Right lobe of liver (tissue), 6 donors: Measurements from ENCODE around the gene FBXW11. TPM values are rescaled to one million over a fixed set of nuclear protein-coding genes. Genes with fewer than 3 reads are reported as not detected.

Source experiments
- ATAC-seq, 4 donors: fragments of 200-7000 bp; cut with Tn5 transposase; one replicate each; pipeline ENCODE4 v1.9.1; 2020; ENCODE audit warnings: mild to moderate bottlenecking in 4 of 4, moderate library complexity in 4 of 4
- DNase-seq, 3 donors: peaks; one replicate each; pipeline ENCODE4 v3.0.0-alpha.2; 2020
- H3K27ac ChIP-seq, 3 donors: fragments of 200-600 bp; one replicate each; pipeline ENCODE4 v1.8.0; 2022
- H3K27me3 ChIP-seq, 2 donors: fragments of 200-600 bp; one replicate each; pipeline ENCODE4 v1.8.0; 2022
- H3K36me3 ChIP-seq, 4 donors: fragments of 200-600 bp; sonication (generic) in 1 of 4; one replicate each; pipeline versions ENCODE4 v1.5.1 to v1.8.0; 2017 to 2022; ENCODE audit warnings: control low read depth in 1 of 4
- H3K4me1 ChIP-seq, 4 donors: fragments of 200-600 bp; sonication (generic) in 1 of 4; one replicate each; pipeline versions ENCODE4 v1.5.1 to v1.8.0; 2017 to 2022; ENCODE audit warnings: control low read depth in 1 of 4
- H3K4me3 ChIP-seq, 3 donors: fragments of 200-600 bp; one replicate each; pipeline ENCODE4 v1.8.0; 2022
- H3K9me3 ChIP-seq, 4 donors: fragments of 200-600 bp; sonication (generic) in 1 of 4; one replicate each; pipeline versions ENCODE4 v1.5.1 to v1.8.0; 2017 to 2022; ENCODE audit warnings: control low read depth in 1 of 4
- POLR2A ChIP-seq: fragments of 450-650 bp; IDR thresholded peaks from one replicate; pipeline ENCODE4 v1.6.1; 2017; ENCODE audit warnings: antibody characterized with exemption, mild to moderate bottlenecking
- WGBS: methylation state at CpG from one replicate; pipeline ENCODE4 v1.1.6; 2018; ENCODE audit warnings: low coverage, low lambda C conversion rate; ENCODE audit not compliant: insufficient coverage; ENCODE audit errors: missing lambda C conversion rate; 5-methylcytosine and 5-hydroxymethylcytosine counted together
- intact Hi-C, 2 donors: fragments of 100-400 bp; cut with DNase I; formaldehyde crosslinking; loops; one replicate each; pipeline versions ENCODE4 v1.11.2 to v1.14.1; 2022
- total RNA-seq, 6 experiments: library from RNA; depleted of rRNA in 2 of 6; stranded (reverse); fragments of >200 nt in 2 of 6; fragmentation: NEBNext Ultra II Directional in 3 of 6; extraction: Animal tissue kit (Norgen Biotek cat#: 25700) in 3 of 6; gene quantifications; one replicate each; pipeline versions ENCODE4 v1.1.0 to v1.2.4, GENCODE V29; 2016 to 2023
- TF ChIP-seq, protein P1 (sequence below), 4 donors: fragments of 200-600 bp in 3 of 4; fragments of 450-650 bp in 1 of 4; IDR thresholded peaks; one replicate each; pipeline versions ENCODE4 v1.5.1 to v1.8.0; 2016 to 2022; ENCODE audit warnings: antibody characterized with exemption in 4 of 4, mild to moderate bottlenecking in 2 of 4
- donor health status: DM: no; HTN: yes; CAD: no.
- donor health status: DM: no; HTN: no; CAD: no.
- donor health status: DM: no; HTN: no; CAD: no.
- donor health status: DM: no; HTN: yes; CAD: no.
- donor health status: DM: no; HTN: yes; CAD: no.

FBXW11 gene
- total RNA-seq, 6 experiments from 2014 or later: 19.9 to 35.9 (median 28.4) TPM

DNA sequence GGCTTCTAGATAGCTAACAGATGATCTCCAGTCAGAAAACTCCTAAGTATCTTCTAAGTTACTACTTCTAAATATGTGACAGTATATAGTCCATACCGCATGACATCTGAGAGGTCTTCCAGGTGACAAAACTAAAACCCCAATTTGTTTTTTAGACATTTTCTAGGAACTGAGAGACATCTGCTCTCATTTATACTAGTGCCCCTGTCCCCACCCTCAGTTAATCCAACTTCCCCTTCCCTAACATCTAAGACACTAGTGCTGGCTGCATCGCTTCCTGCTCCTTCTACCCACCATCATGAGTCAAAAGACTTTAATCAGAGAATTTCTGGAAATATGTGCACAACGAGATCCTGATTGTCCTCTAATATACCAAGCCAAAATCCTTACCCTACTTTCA lies 37.9 kb downstream of the FBXW11 start:
- WGBS: 66% methylated on average over 3 of the region's 3 CpGs

GRCh38 chr5:171966964-171967363 lies 39.5 kb downstream of the FBXW11 start:
- intact Hi-C loops: no loop called here
- 58% methylated on average over 2 of the region's 2 CpGs for WGBS
- TF ChIP-seq, protein P1, sequence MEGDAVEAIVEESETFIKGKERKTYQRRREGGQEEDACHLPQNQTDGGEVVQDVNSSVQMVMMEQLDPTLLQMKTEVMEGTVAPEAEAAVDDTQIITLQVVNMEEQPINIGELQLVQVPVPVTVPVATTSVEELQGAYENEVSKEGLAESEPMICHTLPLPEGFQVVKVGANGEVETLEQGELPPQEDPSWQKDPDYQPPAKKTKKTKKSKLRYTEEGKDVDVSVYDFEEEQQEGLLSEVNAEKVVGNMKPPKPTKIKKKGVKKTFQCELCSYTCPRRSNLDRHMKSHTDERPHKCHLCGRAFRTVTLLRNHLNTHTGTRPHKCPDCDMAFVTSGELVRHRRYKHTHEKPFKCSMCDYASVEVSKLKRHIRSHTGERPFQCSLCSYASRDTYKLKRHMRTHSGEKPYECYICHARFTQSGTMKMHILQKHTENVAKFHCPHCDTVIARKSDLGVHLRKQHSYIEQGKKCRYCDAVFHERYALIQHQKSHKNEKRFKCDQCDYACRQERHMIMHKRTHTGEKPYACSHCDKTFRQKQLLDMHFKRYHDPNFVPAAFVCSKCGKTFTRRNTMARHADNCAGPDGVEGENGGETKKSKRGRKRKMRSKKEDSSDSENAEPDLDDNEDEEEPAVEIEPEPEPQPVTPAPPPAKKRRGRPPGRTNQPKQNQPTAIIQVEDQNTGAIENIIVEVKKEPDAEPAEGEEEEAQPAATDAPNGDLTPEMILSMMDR (IDR thresholded peaks at IDR 0.05): no peak
- no peak for TF ChIP-seq POLR2A

More for the DNA sequence above, 37.9 kb downstream of the FBXW11 start:
- no peaks in the 10 kb centered on the region for H3K27me3 ChIP-seq
- no peak overlapping the region for H3K27ac ChIP-seq
- no peak overlapping the region for H3K4me3 ChIP-seq
- H3K36me3 ChIP-seq: no peaks in the 10 kb centered on the region
- TF ChIP-seq POLR2A: no peak
- TF ChIP-seq, protein P1 (IDR thresholded peaks at IDR 0.05): no peak
- intact Hi-C loops: no loop called here
- no peaks in the 10 kb centered on the region for H3K9me3 ChIP-seq
- peaks cover 0 to 5% (median 0%) of the 10 kb centered on the region in 4 donors for H3K4me1 ChIP-seq
- no peak for DNase-seq
- no peak for ATAC-seq

DNA sequence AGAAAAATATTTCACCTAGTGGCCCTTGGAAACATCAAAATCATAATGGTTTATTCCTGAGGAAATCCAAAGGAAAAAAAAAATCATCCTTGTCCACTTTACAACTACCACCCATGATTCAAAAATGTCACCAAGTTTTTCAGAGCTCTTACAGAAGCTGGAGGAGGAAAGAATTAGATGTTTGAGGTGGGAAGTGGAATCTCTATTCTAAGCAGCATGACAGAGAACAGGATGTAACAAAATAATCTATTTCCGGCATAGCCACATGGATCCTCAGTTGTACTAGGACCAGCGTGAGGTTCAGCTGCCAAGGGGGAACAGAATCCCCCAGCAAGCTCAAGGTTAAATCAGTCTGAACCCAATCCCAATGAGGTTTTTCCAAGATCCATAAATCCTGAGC lies 40.2 kb downstream of the FBXW11 start:
- ATAC-seq (no peak), DNase-seq (no peak)
- Histone ChIP-seq H3K4me1 (no peaks in the 10 kb centered on the region), H3K9me3 (no peaks in the 10 kb centered on the region), H3K27me3 (no peaks in the 10 kb centered on the region), H3K36me3 (no peaks in the 10 kb centered on the region), H3K27ac (no peak overlapping the region), H3K4me3 (no peak overlapping the region)
- TF ChIP-seq, protein P1 (IDR thresholded peaks at IDR 0.05): no peak
- no peak for TF ChIP-seq POLR2A
- intact Hi-C loops: no loop called here
- 67% methylated on average over 1 of the region's 2 CpGs for WGBS

More at GRCh38 chr5:171966964-171967363, 39.5 kb downstream of the FBXW11 start:
- DNase-seq (no peak), ATAC-seq (no peak)
- no peaks in the 10 kb centered on the region for H3K27me3 ChIP-seq
- no peaks in the 10 kb centered on the region for H3K36me3 ChIP-seq
- no peak overlapping the region for H3K4me3 ChIP-seq
- no peaks in the 10 kb centered on the region for H3K4me1 ChIP-seq
- H3K27ac ChIP-seq: no peak overlapping the region
- H3K9me3 ChIP-seq: no peaks in the 10 kb centered on the region

DNA sequence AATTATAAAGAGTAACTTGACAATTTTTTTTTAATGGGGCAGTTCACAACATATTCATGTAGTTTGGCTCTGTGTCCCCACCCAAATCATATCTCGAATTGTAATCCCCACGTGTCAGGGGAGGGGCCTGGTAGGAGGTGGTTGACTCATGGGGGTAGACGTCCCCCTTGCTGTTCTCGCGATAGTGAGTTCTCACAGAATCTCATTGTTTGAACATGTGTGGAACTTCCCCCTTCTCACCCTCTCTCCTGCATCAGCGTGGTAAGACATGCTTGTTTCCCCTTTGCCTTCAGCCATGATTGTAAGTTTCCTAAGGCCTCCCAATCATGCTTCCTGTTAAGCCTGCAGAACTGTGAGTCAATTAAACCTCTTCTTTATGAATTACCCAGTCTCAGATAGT lies 40.7 kb downstream of the FBXW11 start:
- no peak overlapping the region for H3K27ac ChIP-seq
- DNase-seq (no peak), ATAC-seq (no peak)
- intact Hi-C loops: no loop called here
- H3K4me1 ChIP-seq: no peaks in the 10 kb centered on the region
- WGBS: 58% methylated on average over 6 of the region's 6 CpGs
- H3K9me3 ChIP-seq: no peaks in the 10 kb centered on the region
- no peak overlapping the region for H3K4me3 ChIP-seq
- TF ChIP-seq, protein P1 (IDR thresholded peaks at IDR 0.05): no peak
- TF ChIP-seq POLR2A: no peak
- H3K27me3 ChIP-seq: no peaks in the 10 kb centered on the region
- H3K36me3 ChIP-seq: no peaks in the 10 kb centered on the region

GRCh38 chr5:171963416-171963815 lies 43.0 kb downstream of the FBXW11 start:
- no peak overlapping the region for H3K27ac ChIP-seq
- 83% methylated on average over 2 of the region's 2 CpGs for WGBS
- peaks cover 0 to 3% (median 0%) of the 10 kb centered on the region in 4 donors for H3K4me1 ChIP-seq
- intact Hi-C loops: no loop called here
- TF ChIP-seq POLR2A: no peak
- TF ChIP-seq, protein P1 (IDR thresholded peaks at IDR 0.05): no peak
- no peaks in the 10 kb centered on the region for H3K27me3 ChIP-seq
- ATAC-seq (no peak), DNase-seq (no peak)
- no peaks in the 10 kb centered on the region for H3K9me3 ChIP-seq
- no peak overlapping the region for H3K4me3 ChIP-seq
- no peaks in the 10 kb centered on the region for H3K36me3 ChIP-seq
